Measurements from ENCODE around the gene AUP1.

Gene AUP1

GRCh38 chr2:74482801-74483674, 46.5 kb downstream of the AUP1 start, which contains the start of the genes CCDC142 and TTC31:
Gene CCDC142, minus strand, starts transcription at chr2:74482998. Its CDS starts 161 bp downstream, at chr2:74482837.
Gene TTC31, plus strand, starts transcription at chr2:74483081. Its CDS starts 15 bp downstream, at chr2:74483096.
- TF ChIP-seq CTCF (IDR thresholded peaks at IDR 0.05; ENCODE audit: insufficient read depth, missing control alignments), result peak; percentile 90
- peak; percentile 73 for FAIRE-seq
- DNase-seq (ENCODE audit: insufficient read length, low spot score), result peak; percentile 76

DNA sequence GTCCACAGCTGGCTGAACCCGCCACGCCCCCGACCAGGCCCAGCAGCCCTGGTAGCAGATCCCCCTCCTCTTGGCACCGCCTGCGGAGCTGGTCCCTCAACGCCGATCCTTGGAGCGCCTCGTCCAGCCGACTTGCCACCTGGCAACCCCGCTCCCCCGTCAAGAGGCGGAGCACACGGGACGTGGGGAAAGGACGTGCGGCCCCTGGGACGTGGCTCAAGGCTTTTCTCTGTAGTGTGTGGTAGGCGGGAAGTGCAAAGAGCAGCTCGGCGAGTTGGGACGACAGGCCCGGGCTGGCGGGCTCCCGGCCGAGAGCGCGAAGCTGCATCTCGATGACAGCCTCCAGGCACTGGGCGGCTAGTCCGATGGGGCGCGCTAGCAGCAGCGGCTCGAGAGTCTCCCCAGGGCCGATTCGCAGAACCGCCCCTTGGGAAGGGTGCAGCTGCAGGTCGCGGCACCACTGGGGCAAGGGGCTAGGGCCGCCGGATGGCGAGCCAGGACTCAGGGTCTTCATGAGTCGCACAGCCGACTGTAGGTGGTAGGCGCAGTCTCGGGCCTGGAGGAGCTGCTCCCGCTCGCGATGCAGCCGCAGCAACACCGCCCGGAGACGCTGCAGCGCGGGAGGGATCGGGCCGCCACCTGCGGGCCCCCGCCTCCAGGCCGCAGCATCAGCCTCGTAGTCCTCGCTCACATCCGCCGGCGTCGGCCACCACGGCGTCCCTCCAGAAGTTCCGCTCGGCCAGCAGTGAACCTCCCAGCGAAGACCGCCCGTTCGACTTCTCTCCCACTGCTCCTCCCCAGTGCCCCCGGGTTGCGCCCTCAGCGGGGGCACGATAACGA, 47.3 kb downstream of the AUP1 start:
- no peak for TF ChIP-seq CTCF (IDR thresholded peaks at IDR 0.05; ENCODE audit: insufficient read depth, missing control alignments)

GRCh38 chr2:74481431-74481830, 48.1 kb downstream of the AUP1 start:
- TF ChIP-seq CTCF (IDR thresholded peaks at IDR 0.05; ENCODE audit: insufficient read depth, missing control alignments), result no peak
- no peak for DNase-seq (ENCODE audit: insufficient read length, low spot score)
- no peak for FAIRE-seq

More for the DNA sequence above, 47.3 kb downstream of the AUP1 start:
- FAIRE-seq (no peak), DNase-seq (ENCODE audit: insufficient read length, low spot score) (no peak)
